ENCODE results near the gene PBLD. TPM values are rescaled to one million over a fixed set of nuclear protein-coding genes. Genes with fewer than 3 reads are reported as not detected.
A peak's percentile ranks its signal among the peaks of the same experiment; 100 is the strongest.

The PBLD gene
- polyA plus RNA-seq: 6.4 and 6.7 TPM in 2 replicates
- polyA minus RNA-seq: 11.3 and 12.2 TPM in 2 replicates

- Histone ChIP-seq H3K79me2 (replicated peaks; ENCODE audit: insufficient read depth, low read length) (peaks cover 55% of the 10 kb centered on the region), H2AFZ (ENCODE audit: low read depth, low read length) (peak within 1 kb of the TSS; percentile 63)
Measured at GRCh38 chr10:68332259-68333057, at the start of gene PBLD. TSS of gene PBLD (minus strand) at chr10:68332928. CDS start at chr10:68306844, 26,084 bp downstream.

More at GRCh38 chr10:68332259-68333057, at the start of gene PBLD:
- Histone ChIP-seq H3K4me3 (ENCODE audit: low read length) (peak within 1 kb of the TSS; percentile 87), H3K36me3 (ENCODE audit: insufficient read depth, low read length) (no peaks in the 10 kb centered on the region), H4K20me1 (ENCODE audit: insufficient read depth) (peaks cover 36% of the 10 kb centered on the region), H3K27me3 (ENCODE audit: insufficient read depth, low read depth, low read length) (no peaks in the 10 kb centered on the region), H3K9ac (ENCODE audit: low read length) (peak within 1 kb of the TSS; percentile 99), H3K27ac (ENCODE audit: low read length) (peak within 1 kb of the TSS; percentile 99), H3F3A (ENCODE audit: insufficient read depth, low read length, poor library complexity, severe bottlenecking) (peaks cover 3% of the 10 kb centered on the region), H3K9me2 (ENCODE audit: insufficient read depth, low read length) (no peaks in the 10 kb centered on the region), H3K9me3 (ENCODE audit: low read length) (no peaks in the 10 kb centered on the region), H3K4me2 (ENCODE audit: low read length) (peak within 1 kb of the TSS; percentile 80)
- no peak for TF ChIP-seq TAF1 (IDR thresholded peaks at IDR 0.05; ENCODE audit: low read depth)
- TF ChIP-seq SMC3 (conservative IDR thresholded peaks at IDR 0.05; ENCODE audit: poor library complexity): peak; percentile 76
- TF ChIP-seq CTCF (IDR thresholded peaks at IDR 0.05; ENCODE audit: poor library complexity, severe bottlenecking): peak; percentile 79
- no peak for TF ChIP-seq EZH2 (IDR thresholded peaks at IDR 0.05; ENCODE audit: borderline replicate concordance, insufficient read depth, low read length, poor library complexity, severe bottlenecking)
- no peak for TF ChIP-seq MXI1 (conservative IDR thresholded peaks at IDR 0.05; ENCODE audit: poor library complexity, severe bottlenecking)
- TF ChIP-seq REST (IDR thresholded peaks at IDR 0.05; ENCODE audit: borderline replicate concordance): peak; percentile 67
- TF ChIP-seq EP300 (conservative IDR thresholded peaks at IDR 0.05; ENCODE audit: poor library complexity, severe bottlenecking): no peak
- TF ChIP-seq POLR2AphosphoS5 (IDR thresholded peaks at IDR 0.05): peak; percentile 87
- peak; percentile 69 for TF ChIP-seq RAD21 (conservative IDR thresholded peaks at IDR 0.05)
